ENCODE data around the gene C17orf100. TPM values are rescaled to one million over a fixed set of nuclear protein-coding genes. Genes with fewer than 3 reads are reported as not detected.

The C17orf100 gene
- total RNA-seq, 2 experiments from 2014 or later = 0.69 to 0.70 TPM

GRCh38 chr17:6641247-6641863 lies 10.2 kb upstream of the C17orf100 start:
- H3K4me3 ChIP-seq (ENCODE audit: low read length) = peak overlapping the region; percentile 98

GRCh38 chr17:6642592-6642991 lies 9.0 kb upstream of the C17orf100 start:
- H3K27me3 ChIP-seq (ENCODE audit: control insufficient read depth in 1 of 2, insufficient read depth in 2 of 2, low read length in 2 of 2) = no peaks in the 10 kb centered on the region
- Mint-ChIP-seq H3K4me3 (peak overlapping the region; percentile 99), H3K9me3 (no peaks in the 10 kb centered on the region), H3K27me3 (no peaks in the 10 kb centered on the region), H3K27ac (peak overlapping the region; percentile 95), H3K4me1 (ENCODE audit: low read depth) (peaks cover 89% of the 10 kb centered on the region), H3K36me3 (ENCODE audit: low read depth) (peaks cover 66% of the 10 kb centered on the region)
- no peak overlapping the region for H3K4me3 ChIP-seq (ENCODE audit: low read length)
- POLR2A ChIA-PET = interaction anchor here (3.7 to 3.8 kb wide), 2 partner anchors 9 to 15 kb away, joined by 13 to 30 read pairs; partner anchors contain the start of genes C17orf100 and MED31
- DNase-seq (no peak), ATAC-seq (ENCODE audit: poor library complexity) (no peak)
- H3K27ac ChIP-seq (ENCODE audit: low read depth in 1 of 2, low read length in 2 of 2) = no peak overlapping the region
- intact Hi-C loops (cut with DNase I, micrococcal nuclease) = loop anchor here (5.0 to 10.0 kb wide), 3 partner anchors 170 to 1218 kb away; partner anchors contain the start of genes DERL2 (in 1 of the 2), MIS12 (in 1 of the 2) and RPAIN (in 1 of the 2)
- no peak for TF ChIP-seq CTCF (IDR thresholded peaks at IDR 0.05)
- CTCF ChIA-PET = interaction anchor here (1.4 kb wide), 1 partner anchor 8 kb away, joined by 5 read pairs; no protein-coding TSS in a partner anchor
- H3K36me3 ChIP-seq (ENCODE audit: insufficient read depth, low read length) = peaks cover 36% of the 10 kb centered on the region
- peaks cover 37% of the 10 kb centered on the region for H3K4me1 ChIP-seq (ENCODE audit: insufficient read depth, low read length)
- H3K9me3 ChIP-seq (ENCODE audit: control insufficient read depth in 1 of 2, insufficient read depth in 1 of 2, low read length in 2 of 2) = no peaks in the 10 kb centered on the region

More at GRCh38 chr17:6641247-6641863, 10.2 kb upstream of the C17orf100 start:
- peak overlapping the region; percentile 76 to 88 for H3K27ac ChIP-seq (ENCODE audit: low read depth in 1 of 2, low read length in 2 of 2)
- Mint-ChIP-seq H3K4me1 (ENCODE audit: low read depth) (peaks cover 82% of the 10 kb centered on the region), H3K27me3 (no peaks in the 10 kb centered on the region), H3K9me3 (no peaks in the 10 kb centered on the region), H3K27ac (peak overlapping the region; percentile 95), H3K4me3 (peak overlapping the region; percentile 99), H3K36me3 (ENCODE audit: low read depth) (peaks cover 58% of the 10 kb centered on the region)
- H3K9me3 ChIP-seq (ENCODE audit: control insufficient read depth in 1 of 2, insufficient read depth in 1 of 2, low read length in 2 of 2) = no peaks in the 10 kb centered on the region
- H3K4me1 ChIP-seq (ENCODE audit: insufficient read depth, low read length) = peaks cover 38% of the 10 kb centered on the region
- intact Hi-C loops (cut with DNase I, micrococcal nuclease) = loop anchor here (1.0 to 10.0 kb wide), 4 partner anchors 10 to 1217 kb away; partner anchors contain the start of genes C17orf100 (in 1 of the 2), DERL2 (in 1 of the 2), MED31 (in 1 of the 2) and MIS12 (in 1 of the 2)
- ChIA-PET POLR2A (interaction anchor here (0.8 to 3.8 kb wide), 4 partner anchors 10 to 363 kb away, joined by 3 to 30 read pairs (median 8); partner anchors contain the start of genes C17orf100 and MED31), CTCF (interaction anchor here (0.7 to 1.4 kb wide), 3 partner anchors 9 to 1202 kb away, joined by 3 to 5 read pairs (median 3); partner anchors contain the start of gene C1QBP)
- peak in 3 of 14 experiments; percentile 7 to 39 (median 31) for DNase-seq
- H3K27me3 ChIP-seq (ENCODE audit: control insufficient read depth in 1 of 2, insufficient read depth in 2 of 2, low read length in 2 of 2) = no peaks in the 10 kb centered on the region
- no peak for TF ChIP-seq CTCF (IDR thresholded peaks at IDR 0.05)
- peak; percentile 9 for ATAC-seq (ENCODE audit: poor library complexity)
- H3K36me3 ChIP-seq (ENCODE audit: insufficient read depth, low read length) = peaks cover 32% of the 10 kb centered on the region

GRCh38 chr17:6643451-6644125 lies 8.0 kb upstream of the C17orf100 start:
- Mint-ChIP-seq H3K27ac (peak overlapping the region; percentile 95), H3K4me1 (ENCODE audit: low read depth) (peaks cover 91% of the 10 kb centered on the region), H3K27me3 (no peaks in the 10 kb centered on the region), H3K36me3 (ENCODE audit: low read depth) (peaks cover 76% of the 10 kb centered on the region), H3K9me3 (no peaks in the 10 kb centered on the region), H3K4me3 (peak overlapping the region; percentile 99)
- Histone ChIP-seq H3K4me1 (ENCODE audit: insufficient read depth, low read length) (peaks cover 27% of the 10 kb centered on the region), H3K36me3 (ENCODE audit: insufficient read depth, low read length) (peaks cover 46% of the 10 kb centered on the region), H3K4me3 (ENCODE audit: low read length) (no peak overlapping the region), H3K27me3 (ENCODE audit: control insufficient read depth in 1 of 2, insufficient read depth in 2 of 2, low read length in 2 of 2) (no peaks in the 10 kb centered on the region), H3K9me3 (ENCODE audit: control insufficient read depth in 1 of 2, insufficient read depth in 1 of 2, low read length in 2 of 2) (no peaks in the 10 kb centered on the region), H3K27ac (ENCODE audit: low read depth in 1 of 2, low read length in 2 of 2) (no peak overlapping the region)
- intact Hi-C loops (cut with DNase I, micrococcal nuclease) = loop anchor here (5.0 to 10.0 kb wide), 3 partner anchors 171 to 1219 kb away; partner anchors contain the start of genes DERL2 (in 1 of the 2), MIS12 (in 1 of the 2) and RPAIN (in 1 of the 2)
- ChIA-PET POLR2A (no interaction called here), CTCF (no interaction called here)
- no peak for ATAC-seq (ENCODE audit: poor library complexity)
- no peak for TF ChIP-seq CTCF (IDR thresholded peaks at IDR 0.05)
- no peak for DNase-seq
